Skin epidermis (tissue), 12 donors: ENCODE data around the gene NCKAP5.

ENCODE experiments used
- H3K27ac ChIP-seq, 21 experiments: fragments of 200-600 bp; sonication (generic) in 11 of 21; one replicate each; pipeline ENCODE4 v1.5.0; 2020; ENCODE audit warnings: mild to moderate bottlenecking in 3 of 21, inconsistent platforms in 2 of 21, moderate library complexity in 2 of 21
- H3K4me3 ChIP-seq, 7 experiments: fragments of 200-600 bp; sonication (generic) in 2 of 7; one replicate each; pipeline ENCODE4 v1.5.0; 2020; ENCODE audit warnings: inconsistent platforms in 2 of 7, mild to moderate bottlenecking in 2 of 7, moderate library complexity in 1 of 7

The NCKAP5 gene

DNA sequence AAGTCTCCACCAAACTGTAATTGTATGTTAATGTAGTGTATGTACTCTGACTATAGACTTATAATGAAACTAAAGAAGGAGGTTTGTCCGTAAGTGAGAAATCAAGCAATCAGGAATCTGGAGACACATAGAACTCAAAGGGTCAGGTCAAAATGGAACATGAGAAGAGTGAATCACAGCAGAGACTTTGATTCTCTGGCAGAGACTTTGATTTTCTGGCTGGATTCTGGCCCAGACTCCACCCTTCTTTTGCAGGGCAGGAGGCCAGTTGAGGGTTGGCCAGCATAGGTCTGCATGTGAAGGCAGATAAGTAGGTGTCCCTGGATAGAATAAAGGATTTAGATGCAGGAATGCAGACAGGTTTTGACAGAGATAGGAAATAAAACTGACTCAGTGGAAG, 11.0 kb upstream of the NCKAP5 start:
- no peak overlapping the region for H3K4me3 ChIP-seq

GRCh38 chr2:133576714-133577113, 8.5 kb upstream of the NCKAP5 start:
- no peak overlapping the region for H3K27ac ChIP-seq

More for the DNA sequence above, 11.0 kb upstream of the NCKAP5 start:
- H3K27ac ChIP-seq: no peak overlapping the region

GRCh38 chr2:133574620-133575019, 6.4 kb upstream of the NCKAP5 start:
- H3K27ac ChIP-seq: no peak overlapping the region
- H3K4me3 ChIP-seq: no peak overlapping the region

More at GRCh38 chr2:133576714-133577113, 8.5 kb upstream of the NCKAP5 start:
- H3K4me3 ChIP-seq: no peak overlapping the region

- no peak overlapping the region for H3K4me3 ChIP-seq
- H3K27ac ChIP-seq: no peak overlapping the region
These were observed 5.9 kb upstream of the NCKAP5 start for GRCh38 chr2:133574186-133574585.

GRCh38 chr2:133573491-133574162, 5.4 kb upstream of the NCKAP5 start:
- no peak overlapping the region for H3K4me3 ChIP-seq

GRCh38 chr2:133571249-133571648, 3.0 kb upstream of the NCKAP5 start:
- no peak overlapping the region for H3K4me3 ChIP-seq

More at GRCh38 chr2:133573491-133574162, 5.4 kb upstream of the NCKAP5 start:
- H3K27ac ChIP-seq: no peak overlapping the region

GRCh38 chr2:133570542-133570941, 2.3 kb upstream of the NCKAP5 start:
- no peak overlapping the region for H3K27ac ChIP-seq
- no peak overlapping the region for H3K4me3 ChIP-seq

More at GRCh38 chr2:133571249-133571648, 3.0 kb upstream of the NCKAP5 start:
- no peak overlapping the region for H3K27ac ChIP-seq

GRCh38 chr2:133569286-133569830, 1.1 kb upstream of the NCKAP5 start:
- H3K4me3 ChIP-seq: no peak overlapping the region
- no peak overlapping the region for H3K27ac ChIP-seq

GRCh38 chr2:133568598-133568997, 335 bp upstream of the NCKAP5 start:
- H3K4me3 ChIP-seq: peak overlapping the region in 3 of 7 experiments; percentile 14 to 27 (median 19)
- H3K27ac ChIP-seq: peak overlapping the region in 4 of 21 experiments; percentile 26 to 63 (median 46)

GRCh38 chr2:133562558-133562957, 5.7 kb downstream of the NCKAP5 start:
- Histone ChIP-seq H3K4me3 (no peak overlapping the region), H3K27ac (no peak overlapping the region)

GRCh38 chr2:133561045-133561852, 7.0 kb downstream of the NCKAP5 start:
- Histone ChIP-seq H3K4me3 (no peak overlapping the region), H3K27ac (no peak overlapping the region)

DNA sequence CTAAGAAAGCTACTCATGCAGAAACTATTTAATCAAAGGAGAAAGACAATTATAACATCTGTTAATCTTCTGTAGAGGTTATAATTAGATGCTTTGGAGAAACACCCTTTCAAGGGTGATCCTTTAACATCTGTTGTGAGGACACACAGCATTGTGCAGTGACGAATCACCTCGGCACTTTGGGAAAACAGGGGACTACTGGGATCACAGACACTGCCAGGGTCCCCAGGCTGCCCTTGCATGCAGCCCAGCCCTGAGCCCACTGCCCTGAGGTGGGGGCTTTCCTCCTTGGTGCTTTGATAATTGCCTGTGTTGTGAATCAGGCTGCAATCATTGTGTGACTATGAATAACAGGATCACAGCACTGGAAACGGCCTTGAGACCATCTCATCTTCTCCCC, 10.6 kb downstream of the NCKAP5 start:
- no peak overlapping the region for H3K4me3 ChIP-seq
- H3K27ac ChIP-seq: no peak overlapping the region

DNA sequence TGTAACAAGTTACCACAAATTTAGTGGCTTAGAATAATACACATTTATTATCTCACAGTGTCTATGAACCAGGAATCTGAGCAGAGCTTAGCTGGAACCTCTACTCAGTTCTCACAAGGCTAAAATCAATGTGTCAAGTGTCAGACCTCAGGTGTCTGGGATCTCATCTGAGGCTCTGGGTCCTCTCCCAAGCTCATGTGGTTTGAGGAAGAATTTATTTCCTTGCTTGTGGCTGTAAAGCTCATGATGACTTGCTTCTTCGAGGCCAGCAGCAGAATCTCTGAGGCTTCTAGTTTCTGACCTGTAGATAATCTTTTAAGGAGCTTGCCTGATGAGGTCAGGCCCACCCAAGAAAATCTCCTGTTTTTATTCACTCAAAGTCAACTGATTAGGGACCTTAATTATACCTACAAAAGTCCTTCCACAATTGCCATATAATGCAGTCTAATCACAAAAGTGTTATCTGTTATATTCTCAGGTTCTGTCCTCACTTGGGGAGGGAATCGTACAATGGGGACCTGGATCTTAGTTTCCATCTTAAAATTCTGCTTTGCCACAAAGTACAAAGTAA, 14.3 kb downstream of the NCKAP5 start:
- no peak overlapping the region for H3K27ac ChIP-seq
- H3K4me3 ChIP-seq: no peak overlapping the region

GRCh38 chr2:133553251-133553650, 15.0 kb downstream of the NCKAP5 start:
- H3K27ac ChIP-seq: no peak overlapping the region
- no peak overlapping the region for H3K4me3 ChIP-seq

DNA sequence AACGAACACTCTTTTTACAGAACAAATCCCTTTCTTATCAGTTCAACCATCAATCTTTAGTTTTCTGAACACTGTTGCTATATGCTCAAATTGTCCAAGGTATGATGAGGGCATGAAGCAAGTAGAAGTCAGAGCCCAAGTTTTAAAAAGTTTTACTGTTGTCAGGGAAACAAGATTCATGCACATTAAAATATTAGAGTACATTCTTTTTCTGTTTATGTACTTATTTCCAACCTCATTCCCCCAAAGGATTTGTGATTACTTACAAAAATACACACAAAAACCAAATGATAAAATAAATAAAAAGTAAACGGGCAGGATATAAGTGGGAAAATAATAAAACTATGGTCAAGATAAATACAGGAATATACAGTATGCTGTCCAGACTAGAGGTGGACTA, 15.4 kb downstream of the NCKAP5 start:
- no peak overlapping the region for H3K4me3 ChIP-seq
- no peak overlapping the region for H3K27ac ChIP-seq

GRCh38 chr2:133541797-133542196, 26.5 kb downstream of the NCKAP5 start:
- Histone ChIP-seq H3K27ac (no peak overlapping the region), H3K4me3 (no peak overlapping the region)

DNA sequence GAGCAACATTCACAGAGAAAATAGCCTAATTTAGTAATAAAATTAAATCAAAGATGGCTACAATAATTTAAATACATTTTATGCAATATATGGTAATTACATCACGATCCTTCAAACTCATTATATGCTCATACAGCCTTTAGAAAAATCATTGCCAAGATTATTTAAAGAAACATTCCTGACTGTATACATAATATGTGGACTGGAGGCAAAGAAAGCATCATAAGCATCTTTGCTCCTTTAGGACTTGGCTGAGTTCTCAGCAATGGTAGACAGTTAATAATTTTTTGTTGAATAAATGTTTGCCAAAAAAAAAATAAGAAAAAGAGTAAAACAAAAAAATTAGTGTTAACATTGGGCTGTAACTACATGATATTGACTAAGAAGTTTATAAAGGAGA, 26.9 kb downstream of the NCKAP5 start:
- Histone ChIP-seq H3K4me3 (no peak overlapping the region), H3K27ac (no peak overlapping the region)

GRCh38 chr2:133532919-133533318, 35.3 kb downstream of the NCKAP5 start:
- Histone ChIP-seq H3K27ac (no peak overlapping the region), H3K4me3 (no peak overlapping the region)

DNA sequence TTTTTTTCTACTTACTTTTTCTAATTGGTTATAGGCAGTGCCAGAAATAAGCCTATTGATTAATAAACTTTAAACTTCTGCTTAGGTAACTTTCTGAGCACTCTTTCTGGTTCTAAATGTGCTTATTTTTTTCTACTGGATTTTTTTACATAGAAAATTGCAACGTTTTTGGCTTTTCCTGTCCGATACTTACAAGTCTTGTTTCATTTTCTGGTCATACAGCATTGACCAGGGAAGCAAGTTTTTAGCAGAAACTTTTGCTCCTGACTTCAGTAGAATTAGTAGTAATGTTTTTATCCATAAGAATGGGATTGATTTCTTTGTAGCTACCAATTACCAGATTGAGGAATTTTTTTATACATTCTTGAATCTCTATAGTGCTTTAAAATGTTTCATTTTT, 36.9 kb downstream of the NCKAP5 start:
- Histone ChIP-seq H3K4me3 (no peak overlapping the region), H3K27ac (no peak overlapping the region)

- Histone ChIP-seq H3K4me3 (no peak overlapping the region), H3K27ac (no peak overlapping the region)
These were observed 37.6 kb downstream of the NCKAP5 start for GRCh38 chr2:133530645-133531044.
